ENCODE measurements around the gene TM4SF4.

Gene TM4SF4

DNA sequence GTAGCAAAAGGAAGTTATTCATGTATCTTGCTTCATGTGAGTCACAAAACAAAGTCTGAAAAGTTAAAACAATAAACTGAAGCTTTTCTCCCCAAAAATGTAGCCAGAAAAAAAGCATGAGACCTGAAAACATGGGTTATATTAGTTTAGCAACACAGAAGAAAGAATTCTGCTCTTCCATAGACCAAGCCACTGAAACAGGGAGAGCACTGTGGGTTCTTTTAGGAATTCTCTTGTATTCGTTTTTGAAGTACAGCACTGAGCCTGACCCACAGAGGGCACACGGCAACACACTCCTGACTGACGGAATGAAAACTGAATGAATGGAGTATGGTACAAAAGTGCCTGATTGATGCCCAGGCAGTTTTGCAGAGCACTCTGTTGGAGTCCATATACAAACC is 66.6 kb downstream of the TM4SF4 start:
- H3K9ac ChIP-seq (ENCODE audit: low read length) = peak overlapping the region; percentile 18
- peaks cover 42% of the 10 kb centered on the region for H3K4me1 ChIP-seq (ENCODE audit: control insufficient read depth, insufficient read depth, low read length)
- peaks cover 12% of the 10 kb centered on the region for H3K36me3 ChIP-seq (ENCODE audit: control insufficient read depth, insufficient read depth, low read length, severe bottlenecking)
- H3K9me3 ChIP-seq (ENCODE audit: control insufficient read depth, low read length) = no peaks in the 10 kb centered on the region
- H3K4me3 ChIP-seq (ENCODE audit: low read length) = peak overlapping the region; percentile 4
- H3K27me3 ChIP-seq (replicated peaks; ENCODE audit: control insufficient read depth, insufficient read depth, low read length) = no peaks in the 10 kb centered on the region
- DNase-seq (ENCODE audit: low read depth) = peak; percentile 60

DNA sequence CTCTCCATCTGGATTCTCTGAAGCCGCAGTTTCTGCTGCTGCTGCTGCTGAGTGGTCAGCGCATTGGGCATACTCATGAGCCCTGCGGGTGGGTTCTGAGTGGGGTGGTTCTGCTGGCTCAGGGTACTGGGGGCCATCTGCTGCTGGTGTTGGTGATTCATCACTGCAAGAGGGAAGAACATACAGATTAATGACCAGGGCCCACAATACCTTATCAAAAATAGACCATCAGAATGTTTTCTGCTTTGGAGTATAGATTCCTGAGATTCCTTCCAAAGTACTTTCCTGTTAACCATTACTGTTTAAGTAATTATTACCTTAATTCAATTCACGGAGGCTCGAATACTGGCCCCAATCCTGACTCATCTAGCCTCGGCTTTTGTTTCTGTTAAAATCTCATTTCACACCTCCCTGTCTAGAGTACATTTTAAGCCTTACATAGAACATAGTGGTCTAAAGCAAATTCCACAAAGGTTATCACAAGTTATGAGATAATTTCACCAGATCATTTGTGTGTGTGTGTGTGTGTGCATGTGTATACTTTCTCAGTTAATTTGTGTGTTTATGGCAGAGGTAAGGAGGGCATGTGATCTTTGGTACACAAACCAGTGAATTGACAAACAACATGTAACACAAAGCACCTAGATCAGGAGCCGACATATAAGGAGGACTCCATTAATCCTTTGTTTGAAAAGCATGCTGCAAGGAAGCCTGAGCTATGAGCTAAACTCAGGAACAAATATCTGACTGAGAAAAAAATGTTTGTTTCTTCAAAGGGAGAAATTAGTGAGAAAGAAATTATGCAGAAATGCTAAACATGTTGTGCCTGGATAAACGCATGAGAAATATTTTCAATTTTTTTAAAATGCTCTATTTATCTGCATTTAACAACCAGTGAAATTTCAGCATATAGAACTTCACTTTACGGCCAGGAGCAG is 68.1 kb downstream of the TM4SF4 start:
- Histone ChIP-seq H3K4me1 (ENCODE audit: control insufficient read depth, insufficient read depth, low read length) (peaks cover 36% of the 10 kb centered on the region), H3K27me3 (replicated peaks; ENCODE audit: control insufficient read depth, insufficient read depth, low read length) (no peaks in the 10 kb centered on the region), H3K4me3 (ENCODE audit: low read length) (no peak overlapping the region), H3K9ac (ENCODE audit: low read length) (no peak overlapping the region), H3K9me3 (ENCODE audit: control insufficient read depth, low read length) (no peaks in the 10 kb centered on the region), H3K36me3 (ENCODE audit: control insufficient read depth, insufficient read depth, low read length, severe bottlenecking) (peaks cover 12% of the 10 kb centered on the region)
- DNase-seq (ENCODE audit: low read depth) = no peak

DNA sequence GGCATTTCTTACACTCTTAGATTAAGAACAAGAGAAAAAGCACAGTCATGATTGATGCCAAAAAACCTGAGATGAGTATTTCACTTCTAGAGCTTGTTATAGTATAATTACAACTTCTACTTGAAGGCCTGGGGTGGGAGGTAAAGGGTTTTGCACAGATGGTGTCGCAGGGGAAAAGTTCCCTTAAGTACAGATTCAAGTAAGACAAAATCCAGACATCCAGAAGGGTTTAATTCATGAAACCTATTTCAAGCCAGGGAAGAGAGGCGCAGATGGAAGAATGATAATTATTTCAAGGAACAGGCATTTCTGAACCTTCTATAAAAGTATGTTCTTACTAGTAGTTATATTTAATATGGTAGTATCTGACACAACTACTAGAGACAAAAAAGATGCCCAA is 70.6 kb downstream of the TM4SF4 start:
- no peak overlapping the region for H3K9ac ChIP-seq (ENCODE audit: low read length)
- peaks cover 40% of the 10 kb centered on the region for H3K4me1 ChIP-seq (ENCODE audit: control insufficient read depth, insufficient read depth, low read length)
- DNase-seq (ENCODE audit: low read depth) = no peak
- H3K4me3 ChIP-seq (ENCODE audit: low read length) = no peak overlapping the region
- no peaks in the 10 kb centered on the region for H3K27me3 ChIP-seq (replicated peaks; ENCODE audit: control insufficient read depth, insufficient read depth, low read length)
- no peaks in the 10 kb centered on the region for H3K9me3 ChIP-seq (ENCODE audit: control insufficient read depth, low read length)
- H3K36me3 ChIP-seq (ENCODE audit: control insufficient read depth, insufficient read depth, low read length, severe bottlenecking) = peaks cover 12% of the 10 kb centered on the region

DNA sequence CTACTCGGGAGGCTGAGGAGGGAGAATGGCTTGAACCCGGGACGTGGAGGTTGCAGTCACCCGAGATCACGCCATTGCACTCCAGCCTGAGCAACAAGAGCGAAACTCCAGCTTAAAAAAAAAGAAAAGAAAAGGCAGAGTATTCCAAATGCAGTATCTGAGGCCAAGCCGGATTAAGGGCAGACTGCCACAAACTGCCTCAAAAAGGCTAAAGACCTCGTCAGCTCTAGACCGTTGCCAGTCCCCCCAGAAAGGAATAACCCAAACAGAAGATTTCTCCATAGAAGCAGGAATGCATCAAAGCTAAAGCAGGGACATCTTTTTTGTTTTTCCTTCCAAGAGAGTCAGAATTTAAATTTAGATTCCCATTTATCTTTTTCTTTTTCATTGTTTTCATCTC is 72.9 kb downstream of the TM4SF4 start:
- peaks cover 25% of the 10 kb centered on the region for H3K4me1 ChIP-seq (ENCODE audit: control insufficient read depth, insufficient read depth, low read length)
- H3K36me3 ChIP-seq (ENCODE audit: control insufficient read depth, insufficient read depth, low read length, severe bottlenecking) = no peaks in the 10 kb centered on the region
- H3K27me3 ChIP-seq (replicated peaks; ENCODE audit: control insufficient read depth, insufficient read depth, low read length) = no peaks in the 10 kb centered on the region
- H3K9ac ChIP-seq (ENCODE audit: low read length) = peak overlapping the region; percentile 72
- no peak for DNase-seq (ENCODE audit: low read depth)
- peak overlapping the region; percentile 73 for H3K4me3 ChIP-seq (ENCODE audit: low read length)
- H3K9me3 ChIP-seq (ENCODE audit: control insufficient read depth, low read length) = no peaks in the 10 kb centered on the region

DNA sequence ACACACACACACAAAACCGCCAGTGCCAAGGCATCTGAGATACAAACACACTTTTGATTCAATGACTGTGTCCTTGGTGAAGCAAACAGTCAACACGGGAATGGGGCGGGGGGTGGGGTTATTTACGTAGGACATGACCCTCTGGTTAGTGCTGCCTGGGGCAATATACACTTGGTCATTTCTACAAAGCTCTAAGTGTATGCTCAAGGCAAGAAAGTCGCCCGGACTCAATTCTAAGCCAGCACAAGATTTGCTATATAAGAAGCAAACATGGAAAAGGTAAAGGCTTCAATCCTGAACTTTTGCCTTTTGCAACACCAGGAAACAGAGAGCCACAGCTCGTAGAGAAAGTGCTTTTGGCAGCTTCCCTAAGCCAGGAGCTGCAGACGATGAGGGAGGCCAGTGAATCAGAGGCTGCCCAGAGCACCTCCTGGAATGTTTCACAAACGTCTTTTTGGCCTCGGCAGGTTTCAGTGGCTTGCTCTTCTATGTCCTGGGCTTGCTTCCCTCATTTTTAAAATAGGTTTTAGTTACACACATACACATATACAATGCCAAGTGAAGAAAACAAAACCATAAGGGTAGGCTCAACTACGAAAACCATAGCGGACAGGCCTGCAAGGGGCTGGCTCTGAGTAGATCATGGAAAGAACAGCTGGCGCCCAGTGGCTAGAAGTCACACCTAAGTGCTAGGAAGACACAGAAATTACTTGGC is 73.6 kb downstream of the TM4SF4 start:
- Histone ChIP-seq H3K36me3 (ENCODE audit: control insufficient read depth, insufficient read depth, low read length, severe bottlenecking) (no peaks in the 10 kb centered on the region), H3K4me3 (ENCODE audit: low read length) (peak overlapping the region; percentile 73), H3K9ac (ENCODE audit: low read length) (peak overlapping the region; percentile 72), H3K27me3 (replicated peaks; ENCODE audit: control insufficient read depth, insufficient read depth, low read length) (no peaks in the 10 kb centered on the region), H3K9me3 (ENCODE audit: control insufficient read depth, low read length) (no peaks in the 10 kb centered on the region), H3K4me1 (ENCODE audit: control insufficient read depth, insufficient read depth, low read length) (peaks cover 31% of the 10 kb centered on the region)
- peak; percentile 81 for DNase-seq (ENCODE audit: low read depth)

DNA sequence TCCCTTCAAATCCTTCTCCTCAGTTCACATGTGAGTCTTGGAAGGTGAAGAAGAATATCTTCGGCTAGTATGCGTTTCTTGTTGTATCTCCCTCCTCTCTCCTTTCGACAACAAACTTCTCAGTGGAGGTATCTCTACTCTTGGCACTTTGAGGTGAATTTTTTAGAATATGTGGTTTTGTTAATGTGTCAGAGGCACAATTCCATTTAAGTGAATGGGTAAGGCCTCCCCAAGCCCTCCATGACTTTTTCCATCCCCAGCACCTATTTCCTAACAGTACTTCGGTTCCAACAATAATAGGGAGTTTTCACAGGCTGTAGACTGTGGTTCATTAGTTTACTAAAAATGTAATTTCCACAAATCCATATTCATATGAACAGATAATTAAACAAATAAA is 74.2 kb downstream of the TM4SF4 start:
- Histone ChIP-seq H3K4me3 (ENCODE audit: low read length) (peak overlapping the region; percentile 73), H3K9me3 (ENCODE audit: control insufficient read depth, low read length) (no peaks in the 10 kb centered on the region), H3K9ac (ENCODE audit: low read length) (peak overlapping the region; percentile 72), H3K27me3 (replicated peaks; ENCODE audit: control insufficient read depth, insufficient read depth, low read length) (no peaks in the 10 kb centered on the region), H3K4me1 (ENCODE audit: control insufficient read depth, insufficient read depth, low read length) (peaks cover 36% of the 10 kb centered on the region), H3K36me3 (ENCODE audit: control insufficient read depth, insufficient read depth, low read length, severe bottlenecking) (no peaks in the 10 kb centered on the region)
- no peak for DNase-seq (ENCODE audit: low read depth)

DNA sequence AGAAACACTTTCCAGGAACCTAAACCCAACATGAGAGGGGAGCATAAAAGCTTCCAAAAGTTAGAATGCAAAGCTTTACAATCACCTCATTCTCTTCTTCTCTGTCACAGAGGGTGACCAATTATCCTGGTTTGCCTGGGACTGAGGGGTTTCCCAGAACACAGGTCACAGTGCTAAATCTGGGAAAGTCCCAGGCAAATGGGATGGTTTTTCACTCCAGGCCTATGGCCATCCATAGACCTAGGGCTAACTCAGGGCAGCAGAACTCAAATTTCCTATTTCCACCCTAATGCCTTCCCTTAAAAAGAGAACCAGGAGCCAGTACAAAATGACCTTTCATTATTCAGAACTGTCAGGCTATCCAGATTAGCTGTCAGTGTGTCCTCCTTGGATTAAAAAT is 77.0 kb downstream of the TM4SF4 start:
- Histone ChIP-seq H3K4me1 (ENCODE audit: control insufficient read depth, insufficient read depth, low read length) (peaks cover 61% of the 10 kb centered on the region), H3K4me3 (ENCODE audit: low read length) (no peak overlapping the region), H3K27me3 (replicated peaks; ENCODE audit: control insufficient read depth, insufficient read depth, low read length) (no peaks in the 10 kb centered on the region), H3K9ac (ENCODE audit: low read length) (no peak overlapping the region), H3K36me3 (ENCODE audit: control insufficient read depth, insufficient read depth, low read length, severe bottlenecking) (no peaks in the 10 kb centered on the region), H3K9me3 (ENCODE audit: control insufficient read depth, low read length) (no peaks in the 10 kb centered on the region)
- DNase-seq (ENCODE audit: low read depth) = no peak

DNA sequence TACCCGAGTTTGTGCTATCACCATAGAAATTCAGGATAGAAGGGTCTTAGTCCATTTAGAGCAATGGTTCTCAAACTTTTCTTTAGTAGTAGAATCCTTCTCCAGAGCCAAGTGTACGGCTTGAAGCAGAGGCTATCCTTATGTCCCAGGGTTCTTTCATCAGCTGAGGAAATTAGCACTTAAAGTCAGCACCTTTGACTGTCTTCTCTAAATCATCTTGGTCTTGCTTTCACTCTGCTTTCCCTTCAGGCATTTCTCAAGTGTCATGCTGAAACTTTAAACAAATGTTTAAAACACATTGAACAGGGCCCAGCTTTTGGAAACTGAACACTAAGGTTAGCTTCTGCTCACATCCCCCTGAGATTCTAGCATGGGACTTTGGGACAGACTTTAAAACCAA is 78.2 kb downstream of the TM4SF4 start:
- no peak overlapping the region for H3K9ac ChIP-seq (ENCODE audit: low read length)
- no peak overlapping the region for H3K4me3 ChIP-seq (ENCODE audit: low read length)

More for the DNA sequence above, 78.2 kb downstream of the TM4SF4 start:
- no peaks in the 10 kb centered on the region for H3K36me3 ChIP-seq (ENCODE audit: control insufficient read depth, insufficient read depth, low read length, severe bottlenecking)
- DNase-seq (ENCODE audit: low read depth) = no peak
- no peaks in the 10 kb centered on the region for H3K9me3 ChIP-seq (ENCODE audit: control insufficient read depth, low read length)
- H3K27me3 ChIP-seq (replicated peaks; ENCODE audit: control insufficient read depth, insufficient read depth, low read length) = no peaks in the 10 kb centered on the region
- H3K4me1 ChIP-seq (ENCODE audit: control insufficient read depth, insufficient read depth, low read length) = peaks cover 56% of the 10 kb centered on the region

All from adipocyte (in vitro differentiated cells).